Naive B cell (primary cell): ENCODE results near the gene THSD4. TPM values are rescaled to one million over a fixed set of nuclear protein-coding genes. Genes with fewer than 3 reads are reported as not detected.

Experiments used
- ATAC-seq, 2 donors: fragments of 150-1000 bp; cut with Tn5 transposase; 2 replicates each; pipeline ENCODE4 v1.10.0; 2021; ENCODE audit warnings: low read depth in 2 of 2, mild to moderate bottlenecking in 2 of 2, moderate library complexity in 2 of 2
- DNase-seq: peaks from one replicate; pipeline ENCODE4 v3.0.0; 2022
- H3K27ac Mint-ChIP-seq, 6 donors: one replicate each; pipeline ENCODE4 v1.8.0; 2020 to 2022; ENCODE audit warnings: mild to moderate bottlenecking in 6 of 6, mixed read lengths in 6 of 6, moderate library complexity in 5 of 6, inconsistent platforms in 2 of 6
- H3K27me3 Mint-ChIP-seq, 3 donors: one replicate each; pipeline ENCODE4 v1.8.0; 2021 to 2022; ENCODE audit warnings: mixed read lengths in 3 of 3, mild to moderate bottlenecking in 1 of 3
- H3K36me3 Mint-ChIP-seq, 2 donors: one replicate each; pipeline ENCODE4 v1.8.0; 2020 to 2022; ENCODE audit warnings: mixed read lengths in 2 of 2, inconsistent platforms in 1 of 2, mild to moderate bottlenecking in 1 of 2
- H3K4me1 Mint-ChIP-seq, 3 donors: one replicate each; pipeline ENCODE4 v1.8.0; 2020 to 2022; ENCODE audit warnings: mixed read lengths in 3 of 3, inconsistent platforms in 1 of 3, mild to moderate bottlenecking in 1 of 3, moderate library complexity in 1 of 3
- H3K4me3 Mint-ChIP-seq, 8 donors: one replicate each; pipeline ENCODE4 v1.8.0; 2020 to 2022; ENCODE audit warnings: mild to moderate bottlenecking in 8 of 8, mixed read lengths in 8 of 8, moderate library complexity in 8 of 8, inconsistent platforms in 2 of 8
- H3K9me3 Mint-ChIP-seq, 7 donors: one replicate each; pipeline ENCODE4 v1.8.0; 2020 to 2022; ENCODE audit warnings: mixed read lengths in 7 of 7, mild to moderate bottlenecking in 5 of 7, inconsistent platforms in 2 of 7, moderate library complexity in 1 of 7
- polyA plus RNA-seq, 6 donors: library from polyadenylated mRNA; unstranded; fragments of 300-500 nt; fragmentation: Illumina TruSeq; gene quantifications; one replicate each; pipeline ENCODE4 v1.2.3, GENCODE V29; 2021; ENCODE audit warnings: low read depth in 6 of 6

Gene THSD4
- polyA plus RNA-seq, 6 donors from 2014 or later = not detected

DNA sequence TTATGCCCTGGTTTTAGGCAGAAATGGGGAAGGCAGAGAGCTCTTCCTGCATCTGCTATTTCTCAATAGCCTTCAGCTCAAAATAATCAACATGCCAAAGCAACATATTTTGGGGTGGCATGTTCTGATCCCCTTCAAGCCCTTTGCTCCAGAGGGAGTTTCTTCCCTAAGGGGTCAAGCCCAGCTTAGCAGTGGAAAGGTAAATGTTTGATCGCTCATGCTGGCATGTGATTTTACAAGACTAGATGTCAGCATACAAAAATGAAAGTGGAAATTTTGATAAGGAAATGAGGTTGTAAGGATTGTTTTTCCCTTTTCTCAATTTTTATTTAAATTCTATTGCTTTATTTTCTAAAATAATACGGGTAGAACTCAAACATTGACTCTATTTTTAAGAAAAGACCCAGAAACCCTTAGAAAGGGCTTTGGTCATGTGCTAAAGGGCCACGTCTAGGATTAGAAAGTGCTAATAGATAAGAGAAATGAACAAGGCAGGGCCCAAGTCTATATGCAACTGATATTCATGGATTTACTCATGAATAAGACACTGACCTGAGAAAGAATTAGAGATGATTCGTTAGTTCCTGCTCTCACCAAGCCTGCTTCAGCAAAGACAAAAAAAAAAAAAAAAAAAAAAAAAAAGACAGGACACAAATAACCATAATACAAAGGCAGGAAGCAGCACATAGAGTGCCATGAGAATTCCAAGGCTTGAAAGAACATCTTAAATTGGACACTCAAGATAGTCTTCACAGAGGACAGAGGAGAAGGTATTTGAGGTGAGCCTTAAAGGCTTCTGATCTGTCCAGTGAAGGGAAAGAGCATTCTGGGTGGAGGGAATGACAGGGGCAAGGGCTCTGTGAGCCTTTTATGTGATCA lies 640.1 kb downstream of the THSD4 start:
- DNase-seq = no peak
- Mint-ChIP-seq H3K27ac (no peak overlapping the region), H3K36me3 (peaks cover 2 to 3% of the 10 kb centered on the region in 2 donors), H3K4me3 (no peak overlapping the region), H3K4me1 (no peaks in the 10 kb centered on the region), H3K9me3 (peaks cover under 1 to 21% (median 6%) of the 10 kb centered on the region in 7 donors), H3K27me3 (peaks cover 20 to 23% (median 20%) of the 10 kb centered on the region in 3 donors)
- no peak for ATAC-seq

DNA sequence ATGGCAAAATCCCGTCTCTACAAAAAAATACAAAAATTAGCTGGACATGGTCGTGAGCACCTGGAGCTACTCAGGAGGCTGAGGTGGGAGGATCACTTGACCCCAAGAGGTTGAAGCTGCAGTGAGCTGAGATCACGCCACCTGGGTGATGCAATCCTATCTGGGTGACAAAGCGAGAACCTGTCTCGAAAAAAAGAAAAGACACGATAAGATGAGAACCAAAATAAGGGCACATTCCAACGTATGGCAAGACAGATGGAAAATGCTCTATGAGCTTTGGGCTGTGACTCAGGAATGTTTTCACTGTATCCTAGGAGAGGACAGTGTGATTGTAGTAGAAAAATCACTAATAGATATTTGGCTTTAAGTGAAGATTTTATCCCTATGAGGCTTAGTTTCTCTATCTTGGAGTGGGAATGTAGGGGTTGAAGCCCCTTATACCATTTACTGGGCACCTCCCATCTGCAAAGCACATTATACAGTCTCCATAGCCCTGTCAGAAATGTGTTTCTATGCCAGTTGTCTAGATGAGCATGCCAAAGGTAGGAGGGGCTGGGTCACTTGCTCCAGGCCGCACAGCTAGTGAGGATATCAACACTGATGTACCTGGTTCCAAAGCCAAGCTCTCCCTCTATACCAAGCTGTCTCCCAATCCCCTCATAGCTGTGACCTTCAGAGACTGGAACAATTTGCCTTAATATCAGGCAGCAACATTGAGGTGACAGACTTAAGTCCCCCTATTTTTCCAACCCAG lies 641.5 kb downstream of the THSD4 start:
- Mint-ChIP-seq H3K9me3 (peaks cover 5 to 35% (median 13%) of the 10 kb centered on the region in 7 donors), H3K27me3 (peaks cover 14 to 22% (median 20%) of the 10 kb centered on the region in 3 donors), H3K27ac (no peak overlapping the region), H3K4me1 (no peaks in the 10 kb centered on the region), H3K36me3 (peaks cover 7 to 18% of the 10 kb centered on the region in 2 donors), H3K4me3 (no peak overlapping the region)
- DNase-seq (no peak), ATAC-seq (no peak)

DNA sequence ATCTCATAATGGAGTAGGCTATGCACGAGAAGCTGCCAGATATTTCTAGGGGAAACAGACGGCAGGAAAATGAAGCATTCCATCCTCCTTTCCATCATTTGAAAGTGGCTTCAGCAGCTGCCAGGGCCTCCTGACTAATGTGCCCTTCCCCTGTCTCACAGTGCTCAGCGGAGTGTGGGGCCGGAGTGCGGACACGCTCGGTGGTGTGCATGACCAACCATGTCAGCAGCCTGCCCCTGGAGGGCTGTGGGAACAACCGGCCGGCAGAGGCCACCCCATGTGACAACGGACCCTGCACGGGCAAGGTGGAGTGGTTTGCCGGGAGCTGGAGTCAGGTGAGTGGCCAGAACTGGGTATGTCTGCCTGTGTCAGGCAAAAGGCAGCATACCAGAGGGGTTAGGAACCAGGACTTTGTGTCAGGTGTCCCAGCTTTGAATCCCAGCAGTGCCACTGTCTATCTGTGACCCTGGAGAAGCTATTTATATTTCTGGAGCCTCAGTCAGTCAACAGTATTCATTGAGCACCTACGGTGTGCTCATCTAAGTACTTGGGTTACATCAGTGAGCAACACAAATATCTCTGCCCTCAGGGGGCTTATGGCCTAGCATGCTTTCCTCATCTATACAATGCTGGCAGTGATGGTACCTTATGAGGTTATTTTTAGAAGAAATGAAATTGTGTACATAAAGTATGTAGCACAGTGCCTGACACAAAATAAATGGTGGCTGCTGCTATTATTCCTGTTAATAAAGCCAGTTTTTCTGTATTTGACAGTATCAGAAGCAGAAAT lies 642.7 kb downstream of the THSD4 start:
- H3K4me1 Mint-ChIP-seq = no peaks in the 10 kb centered on the region
- DNase-seq (no peak), ATAC-seq (no peak)
- peaks cover 14 to 23% (median 23%) of the 10 kb centered on the region in 3 donors for H3K27me3 Mint-ChIP-seq
- H3K9me3 Mint-ChIP-seq = peaks cover 9 to 39% (median 17%) of the 10 kb centered on the region in 7 donors
- no peak overlapping the region for H3K4me3 Mint-ChIP-seq
- no peak overlapping the region for H3K27ac Mint-ChIP-seq
- peaks cover 7 to 23% of the 10 kb centered on the region in 2 donors for H3K36me3 Mint-ChIP-seq

DNA sequence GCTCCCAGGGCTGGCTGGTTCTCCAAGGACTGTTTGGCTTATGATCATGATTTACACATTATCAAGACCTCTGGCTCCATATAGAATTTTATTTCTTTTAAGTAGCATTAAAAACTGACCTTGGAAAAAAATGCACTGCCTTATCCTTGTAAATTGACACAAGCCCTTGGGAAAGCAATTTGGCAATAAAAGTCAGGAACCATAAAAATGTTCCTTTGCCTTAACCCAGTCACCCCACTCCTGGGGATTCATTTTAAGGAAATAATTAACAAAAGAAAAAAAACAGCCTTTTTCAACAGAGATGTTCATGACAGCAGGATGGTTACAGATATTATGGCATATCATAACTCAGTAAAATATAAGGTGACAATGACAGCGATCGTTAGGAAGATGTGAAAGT lies 643.4 kb downstream of the THSD4 start:
- no peak overlapping the region for H3K4me3 Mint-ChIP-seq
- H3K9me3 Mint-ChIP-seq = peaks cover 9 to 39% (median 17%) of the 10 kb centered on the region in 7 donors
- no peak overlapping the region for H3K27ac Mint-ChIP-seq
- no peaks in the 10 kb centered on the region for H3K4me1 Mint-ChIP-seq
- H3K36me3 Mint-ChIP-seq = peaks cover 7 to 23% of the 10 kb centered on the region in 2 donors
- ATAC-seq = no peak
- peaks cover 14 to 23% (median 23%) of the 10 kb centered on the region in 3 donors for H3K27me3 Mint-ChIP-seq
- DNase-seq = no peak

DNA sequence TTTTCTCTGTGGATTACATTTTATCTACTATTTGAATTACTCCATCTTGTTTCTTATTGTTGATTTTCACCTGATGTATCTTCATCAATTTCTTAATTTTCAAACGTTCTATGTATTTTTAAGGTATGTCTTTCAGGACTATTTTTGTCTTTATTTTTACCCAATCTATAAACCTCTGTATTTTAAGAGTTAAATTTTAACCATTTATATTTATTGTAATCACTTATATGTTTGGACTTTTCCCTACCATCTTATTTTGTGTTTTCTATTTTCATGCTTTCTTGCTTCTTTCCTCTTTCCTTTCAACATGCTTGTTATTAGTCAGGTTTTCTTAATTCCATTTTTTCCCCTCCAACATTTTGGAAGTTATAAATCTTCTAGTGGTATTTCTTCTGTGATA lies 645.6 kb downstream of the THSD4 start:
- DNase-seq = no peak
- Mint-ChIP-seq H3K27me3 (peaks cover 11 to 20% (median 15%) of the 10 kb centered on the region in 3 donors), H3K36me3 (peaks cover 7 to 23% of the 10 kb centered on the region in 2 donors), H3K27ac (no peak overlapping the region), H3K4me1 (no peaks in the 10 kb centered on the region), H3K4me3 (no peak overlapping the region), H3K9me3 (peaks cover 6 to 31% (median 14%) of the 10 kb centered on the region in 7 donors)
- ATAC-seq = no peak

DNA sequence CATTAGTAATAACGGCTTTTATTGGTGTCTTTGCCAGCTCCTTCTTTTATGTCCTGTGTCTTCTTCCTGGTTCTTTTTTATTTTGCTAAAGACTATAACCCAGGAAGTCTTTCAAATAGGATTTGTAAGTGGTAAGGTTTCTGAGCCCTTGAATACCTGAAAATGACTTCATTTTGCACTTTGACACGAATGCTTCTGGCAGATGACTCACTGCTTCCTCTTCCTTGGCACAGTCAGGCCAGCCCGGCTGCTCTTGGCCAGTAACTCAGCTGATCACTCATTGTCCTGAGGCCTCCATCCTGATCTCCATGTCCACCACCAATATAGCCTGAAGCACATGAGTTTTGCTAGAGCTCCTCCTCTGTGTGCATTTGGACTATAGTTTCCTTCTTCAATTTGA lies 646.4 kb downstream of the THSD4 start:
- ATAC-seq = no peak
- H3K27ac Mint-ChIP-seq = peak overlapping the region in 1 of 6 donors; percentile 0

DNA sequence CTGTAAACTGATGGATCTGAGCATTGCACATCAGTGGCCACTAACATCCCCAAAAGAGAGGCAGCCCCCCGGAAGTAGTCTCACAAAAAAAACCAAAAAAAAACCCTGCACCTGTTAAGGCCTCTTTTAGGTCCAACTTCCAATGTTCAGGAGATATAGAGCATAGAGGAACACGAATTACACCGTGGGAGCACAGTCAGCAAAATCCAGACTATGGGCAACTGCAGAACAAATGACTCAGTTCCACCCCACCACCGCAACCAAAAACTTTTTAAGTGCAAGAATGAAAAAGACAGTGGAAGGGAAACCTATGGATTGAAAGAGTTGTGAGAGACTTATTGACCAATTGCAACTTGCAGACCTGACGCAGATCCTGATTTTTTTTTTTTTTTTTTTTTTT lies 652.9 kb downstream of the THSD4 start:
- DNase-seq (no peak), ATAC-seq (no peak)
- H3K27ac Mint-ChIP-seq = no peak overlapping the region
- H3K36me3 Mint-ChIP-seq = no peaks in the 10 kb centered on the region
- peaks cover 5 to 26% (median 15%) of the 10 kb centered on the region in 3 donors for H3K27me3 Mint-ChIP-seq
- H3K9me3 Mint-ChIP-seq = peaks cover 0 to 4% (median 0%) of the 10 kb centered on the region in 7 donors
- no peaks in the 10 kb centered on the region for H3K4me1 Mint-ChIP-seq
- H3K4me3 Mint-ChIP-seq = no peak overlapping the region

More for the DNA sequence above, 646.4 kb downstream of the THSD4 start:
- H3K9me3 Mint-ChIP-seq = peaks cover 6 to 27% (median 14%) of the 10 kb centered on the region in 7 donors
- no peaks in the 10 kb centered on the region for H3K4me1 Mint-ChIP-seq
- peaks cover 12 to 17% (median 12%) of the 10 kb centered on the region in 3 donors for H3K27me3 Mint-ChIP-seq
- H3K4me3 Mint-ChIP-seq = no peak overlapping the region
- DNase-seq = no peak
- H3K36me3 Mint-ChIP-seq = peaks cover 7 to 23% of the 10 kb centered on the region in 2 donors

DNA sequence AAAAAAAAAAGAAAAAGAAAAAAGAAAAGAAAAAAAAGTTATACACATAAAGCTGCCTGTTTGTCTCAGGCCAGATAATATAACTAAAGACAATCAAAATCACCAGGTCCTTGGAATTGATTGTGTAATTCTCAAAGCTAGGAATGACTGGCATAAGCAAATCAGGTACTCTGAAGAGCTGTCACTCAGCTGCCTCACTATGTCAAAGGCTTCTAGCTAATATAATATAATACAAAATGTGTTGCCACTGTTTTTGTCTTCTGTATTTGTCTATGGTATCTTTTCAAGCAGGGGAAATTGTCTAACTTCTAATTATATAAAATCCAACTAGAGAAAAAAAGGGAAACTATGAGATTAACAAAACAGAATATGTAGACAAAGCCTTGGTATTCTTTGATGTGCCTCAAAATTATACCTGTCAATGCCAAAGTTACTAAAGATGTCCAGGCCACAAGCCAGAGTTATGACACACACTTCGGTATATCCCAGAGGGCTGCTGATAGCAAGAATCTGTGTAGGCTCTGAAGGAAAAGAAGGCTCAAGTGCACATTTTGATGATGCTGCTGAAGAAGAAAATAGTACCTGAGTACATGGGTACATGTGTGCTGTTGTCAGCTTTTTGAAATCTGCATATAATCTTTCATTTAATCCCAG lies 658.1 kb downstream of the THSD4 start:
- H3K27ac Mint-ChIP-seq = no peak overlapping the region
- H3K4me1 Mint-ChIP-seq = no peaks in the 10 kb centered on the region

DNA sequence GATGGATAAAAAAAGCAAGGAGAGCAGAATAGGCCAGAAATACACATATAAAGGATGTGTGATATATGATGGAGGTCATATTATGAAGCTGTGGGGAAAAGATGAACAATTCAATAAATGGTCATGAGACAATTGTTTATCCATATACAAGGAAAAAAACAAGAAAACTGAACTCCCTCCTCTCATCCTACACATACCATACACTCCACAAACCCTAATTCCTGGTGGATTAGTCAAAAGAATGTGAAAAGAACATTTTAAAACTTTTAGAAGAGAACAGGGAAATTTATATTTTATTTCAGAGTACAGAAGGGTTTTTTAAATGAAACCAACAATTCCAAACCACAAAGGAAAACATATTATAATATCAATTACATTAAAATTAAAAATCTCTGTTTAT lies 660.6 kb downstream of the THSD4 start:
- ATAC-seq = no peak
- DNase-seq = no peak
- Mint-ChIP-seq H3K9me3 (no peaks in the 10 kb centered on the region), H3K27me3 (peaks cover 7 to 24% (median 9%) of the 10 kb centered on the region in 3 donors), H3K4me1 (peaks cover 0 to 9% (median 0%) of the 10 kb centered on the region in 3 donors), H3K36me3 (no peaks in the 10 kb centered on the region), H3K4me3 (no peak overlapping the region), H3K27ac (no peak overlapping the region)

More for the DNA sequence above, 658.1 kb downstream of the THSD4 start:
- no peak overlapping the region for H3K4me3 Mint-ChIP-seq
- no peak for DNase-seq
- H3K9me3 Mint-ChIP-seq = peaks cover 0 to under 1% (median 0%) of the 10 kb centered on the region in 7 donors
- ATAC-seq = no peak
- peaks cover 0 to 10% (median 6%) of the 10 kb centered on the region in 3 donors for H3K27me3 Mint-ChIP-seq
- no peaks in the 10 kb centered on the region for H3K36me3 Mint-ChIP-seq

DNA sequence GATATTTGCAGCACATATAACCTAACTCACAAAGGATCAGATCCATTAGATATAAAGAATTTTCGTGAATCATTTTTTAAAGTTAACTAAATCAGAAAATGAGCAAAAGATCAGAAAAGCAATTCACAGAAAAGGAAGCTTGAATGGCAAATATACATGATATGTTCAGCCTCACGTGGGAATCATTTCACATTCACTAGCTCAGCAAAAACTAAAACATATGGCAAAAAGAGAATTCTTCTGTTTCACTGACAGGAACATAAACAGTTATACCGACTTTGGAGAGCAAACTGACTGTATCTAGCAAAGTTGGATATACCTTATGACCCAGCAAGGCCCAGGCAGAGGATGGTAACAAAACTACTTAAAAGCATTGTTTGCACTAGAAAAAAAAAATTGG lies 661.0 kb downstream of the THSD4 start:
- no peak for ATAC-seq
- Mint-ChIP-seq H3K27me3 (peaks cover 11 to 25% (median 12%) of the 10 kb centered on the region in 3 donors), H3K9me3 (no peaks in the 10 kb centered on the region), H3K4me1 (peaks cover 0 to 9% (median 0%) of the 10 kb centered on the region in 3 donors), H3K27ac (no peak overlapping the region), H3K36me3 (no peaks in the 10 kb centered on the region), H3K4me3 (no peak overlapping the region)
- no peak for DNase-seq

DNA sequence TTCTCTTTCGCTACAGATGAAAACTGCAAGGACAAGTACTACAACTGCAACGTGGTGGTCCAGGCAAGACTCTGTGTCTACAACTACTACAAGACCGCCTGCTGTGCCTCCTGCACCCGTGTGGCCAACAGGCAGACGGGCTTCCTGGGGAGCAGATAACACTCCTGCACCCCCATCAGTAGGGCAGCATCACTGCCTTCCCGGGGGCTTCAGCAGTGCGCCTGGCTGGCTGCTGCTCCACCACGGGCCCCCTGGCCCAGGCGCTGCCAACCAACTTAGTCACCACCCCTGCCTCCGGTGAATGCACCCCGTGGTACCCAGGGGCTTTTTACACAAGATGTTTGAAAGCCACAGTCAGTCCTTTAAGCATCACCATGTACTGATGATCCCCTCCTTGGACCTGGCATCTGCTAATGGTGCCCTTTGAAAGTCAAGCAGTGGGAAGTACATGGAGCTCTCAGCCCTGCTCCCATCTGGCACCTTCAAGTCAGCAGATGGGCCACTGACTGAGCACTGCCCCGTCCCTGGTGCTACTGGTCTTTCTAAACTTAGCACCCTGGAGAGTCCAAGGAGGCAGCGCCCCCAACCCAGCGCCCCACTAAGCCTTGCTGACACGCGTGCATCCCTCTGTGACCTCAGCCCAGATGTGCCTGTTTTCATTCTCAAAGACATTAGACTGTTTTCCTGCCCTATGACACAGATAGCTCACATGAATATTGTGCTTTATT lies 662.1 kb downstream of the THSD4 start:
- no peak for DNase-seq
- H3K4me1 Mint-ChIP-seq = peaks cover 0 to 9% (median 0%) of the 10 kb centered on the region in 3 donors
- H3K9me3 Mint-ChIP-seq = no peaks in the 10 kb centered on the region
- H3K27ac Mint-ChIP-seq = no peak overlapping the region
- no peaks in the 10 kb centered on the region for H3K36me3 Mint-ChIP-seq
- H3K27me3 Mint-ChIP-seq = peaks cover 12 to 25% (median 14%) of the 10 kb centered on the region in 3 donors
- H3K4me3 Mint-ChIP-seq = no peak overlapping the region
- no peak for ATAC-seq
